ENCODE measurements around the gene GAL3ST2.

DNA sequence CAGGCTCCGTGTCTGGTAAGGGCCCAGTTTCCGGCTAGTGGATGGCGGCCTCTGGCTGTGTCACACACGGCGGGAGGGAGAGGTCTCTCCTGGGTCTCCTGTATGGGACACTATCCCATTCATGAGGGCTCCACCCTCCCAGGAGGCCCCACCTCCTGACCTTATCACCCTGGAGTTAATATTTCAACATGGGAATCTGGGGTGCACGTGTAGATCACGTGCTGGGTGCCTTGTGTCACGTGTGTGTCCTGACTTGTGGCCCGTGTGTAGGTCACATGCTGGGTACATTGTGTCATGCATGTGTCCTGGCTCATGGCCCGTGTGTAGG lies 42.3 kb downstream of the GAL3ST2 start:
- TF ChIP-seq CTCF (IDR thresholded peaks at IDR 0.05; ENCODE audit: borderline replicate concordance, extremely low read depth, low read length, poor library complexity, severe bottlenecking) (no peak), EZH2 (IDR thresholded peaks at IDR 0.05; ENCODE audit: borderline replicate concordance, low read depth, low read length, severe bottlenecking) (no peak)
